Brain microvascular endothelial cell (primary cell): ENCODE measurements around the gene SAG.

ENCODE experiments used
- DNase-seq: peaks from one replicate; pipeline ENCODE4 v3.0.0-alpha.2; 2020
- H3K27ac ChIP-seq: fragments of 250-450 bp; sonication (Bioruptor Pico); 2 replicates; pipeline ENCODE4 v1.5.1; 2020; ENCODE audit warnings: mild to moderate bottlenecking, moderate library complexity
- H3K27me3 ChIP-seq: fragments of 250-450 bp; sonication (Bioruptor Pico); replicated peaks from 2 replicates; pipeline ENCODE4 v1.5.1; 2020; ENCODE audit warnings: mild to moderate bottlenecking
- H3K36me3 ChIP-seq: fragments of 250-450 bp; sonication (Bioruptor Pico); replicated peaks from 2 replicates; pipeline ENCODE4 v1.5.1; 2020; ENCODE audit warnings: mild to moderate bottlenecking
- H3K4me3 ChIP-seq: 2 replicates; pipeline ENCODE4 v1.5.1; 2011; ENCODE audit warnings: low read depth, mild to moderate bottlenecking, control low read depth, low read length, moderate library complexity
- in situ Hi-C: cut with HindIII; loops from 2 replicates; pipeline ENCODE4 v1.10.0; 2017; ENCODE audit warnings: low sequenced_read_pairs, low pct_ligation_motif_present
- TF ChIP-seq, protein P1 (sequence below): IDR thresholded peaks from 2 replicates; pipeline ENCODE4 v1.5.1; 2011; ENCODE audit warnings: low read depth, mild to moderate bottlenecking, moderate library complexity, low read length, control low read depth, inconsistent platforms; ENCODE audit errors: missing control alignments

The SAG gene

DNA sequence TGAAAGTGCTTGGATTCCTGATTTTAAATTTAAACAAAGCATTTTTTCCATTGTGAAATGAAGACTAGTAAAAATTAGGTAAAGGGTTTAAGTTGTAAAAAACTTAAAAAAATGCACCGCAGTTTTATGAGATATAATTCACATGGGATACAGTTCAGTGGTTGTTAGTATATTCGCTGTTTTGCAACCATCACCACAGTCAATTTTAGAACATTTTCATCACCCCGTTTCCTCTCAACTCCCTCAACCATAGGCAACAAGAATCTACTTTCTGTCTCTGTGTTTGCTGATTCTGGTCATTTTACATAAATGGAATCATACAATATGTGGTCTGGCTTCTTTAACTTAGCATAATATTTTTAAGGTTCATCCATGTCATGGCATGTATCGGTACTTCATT lies 50.7 kb downstream of the SAG start:
- in situ Hi-C loops = no loop called here
- H3K27ac ChIP-seq = no peak overlapping the region

DNA sequence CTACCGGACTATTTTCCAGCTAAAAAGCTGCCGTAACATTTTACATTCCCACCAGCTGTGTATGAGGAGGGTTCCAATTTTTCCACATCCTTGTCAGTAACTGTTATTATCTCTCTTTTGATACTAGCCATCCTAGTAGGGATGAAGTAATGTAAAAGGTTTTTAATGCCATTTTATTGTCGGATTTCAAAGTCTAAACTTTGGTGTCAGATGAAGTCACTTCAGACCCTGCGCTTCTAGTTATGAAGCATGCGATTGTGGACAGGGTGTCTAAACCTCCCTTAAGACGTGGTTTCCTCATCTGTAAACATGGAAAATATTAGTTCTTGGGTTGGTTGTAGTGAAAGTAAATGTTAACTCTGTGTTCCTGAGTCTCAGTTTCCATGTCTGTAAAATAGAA lies 51.3 kb downstream of the SAG start:
- no peak overlapping the region for H3K4me3 ChIP-seq
- in situ Hi-C loops = no loop called here
- DNase-seq = no peak
- H3K27me3 ChIP-seq = no peaks in the 10 kb centered on the region
- TF ChIP-seq, protein P1, sequence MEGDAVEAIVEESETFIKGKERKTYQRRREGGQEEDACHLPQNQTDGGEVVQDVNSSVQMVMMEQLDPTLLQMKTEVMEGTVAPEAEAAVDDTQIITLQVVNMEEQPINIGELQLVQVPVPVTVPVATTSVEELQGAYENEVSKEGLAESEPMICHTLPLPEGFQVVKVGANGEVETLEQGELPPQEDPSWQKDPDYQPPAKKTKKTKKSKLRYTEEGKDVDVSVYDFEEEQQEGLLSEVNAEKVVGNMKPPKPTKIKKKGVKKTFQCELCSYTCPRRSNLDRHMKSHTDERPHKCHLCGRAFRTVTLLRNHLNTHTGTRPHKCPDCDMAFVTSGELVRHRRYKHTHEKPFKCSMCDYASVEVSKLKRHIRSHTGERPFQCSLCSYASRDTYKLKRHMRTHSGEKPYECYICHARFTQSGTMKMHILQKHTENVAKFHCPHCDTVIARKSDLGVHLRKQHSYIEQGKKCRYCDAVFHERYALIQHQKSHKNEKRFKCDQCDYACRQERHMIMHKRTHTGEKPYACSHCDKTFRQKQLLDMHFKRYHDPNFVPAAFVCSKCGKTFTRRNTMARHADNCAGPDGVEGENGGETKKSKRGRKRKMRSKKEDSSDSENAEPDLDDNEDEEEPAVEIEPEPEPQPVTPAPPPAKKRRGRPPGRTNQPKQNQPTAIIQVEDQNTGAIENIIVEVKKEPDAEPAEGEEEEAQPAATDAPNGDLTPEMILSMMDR = no peak
- no peaks in the 10 kb centered on the region for H3K36me3 ChIP-seq
- no peak overlapping the region for H3K27ac ChIP-seq

More for the DNA sequence above, 50.7 kb downstream of the SAG start:
- H3K36me3 ChIP-seq = no peaks in the 10 kb centered on the region
- TF ChIP-seq, protein P1 = no peak
- no peak overlapping the region for H3K4me3 ChIP-seq
- DNase-seq = no peak
- no peaks in the 10 kb centered on the region for H3K27me3 ChIP-seq

DNA sequence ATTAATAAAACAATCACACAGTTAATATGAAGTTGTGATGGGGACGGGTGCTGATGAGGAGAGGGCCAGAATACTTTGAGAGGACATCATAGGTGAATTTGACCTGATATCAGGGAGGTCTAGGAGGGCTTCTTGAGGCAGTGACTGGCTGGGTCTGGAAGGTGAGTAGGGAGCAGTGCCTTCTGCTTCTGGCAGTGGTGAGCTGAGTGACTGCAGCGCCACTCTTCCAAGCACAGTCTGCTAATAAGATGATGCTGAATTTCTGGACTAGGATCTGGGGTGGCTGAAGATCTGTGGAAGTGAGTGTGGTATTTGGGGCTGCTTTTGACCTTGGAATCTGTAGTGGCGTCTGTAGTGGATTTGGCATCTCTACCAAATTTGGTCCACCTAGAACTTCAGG lies 52.2 kb downstream of the SAG start:
- TF ChIP-seq, protein P1 = no peak
- Histone ChIP-seq H3K27ac (no peak overlapping the region), H3K4me3 (no peak overlapping the region), H3K27me3 (no peaks in the 10 kb centered on the region), H3K36me3 (no peaks in the 10 kb centered on the region)
- DNase-seq = no peak
- in situ Hi-C loops = no loop called here

GRCh38 chr2:233360771-233361176 lies 53.2 kb downstream of the SAG start:
- DNase-seq = no peak
- Histone ChIP-seq H3K4me3 (no peak overlapping the region), H3K27ac (no peak overlapping the region), H3K27me3 (no peaks in the 10 kb centered on the region), H3K36me3 (no peaks in the 10 kb centered on the region)
- in situ Hi-C loops = no loop called here
- TF ChIP-seq, protein P1 = no peak

DNA sequence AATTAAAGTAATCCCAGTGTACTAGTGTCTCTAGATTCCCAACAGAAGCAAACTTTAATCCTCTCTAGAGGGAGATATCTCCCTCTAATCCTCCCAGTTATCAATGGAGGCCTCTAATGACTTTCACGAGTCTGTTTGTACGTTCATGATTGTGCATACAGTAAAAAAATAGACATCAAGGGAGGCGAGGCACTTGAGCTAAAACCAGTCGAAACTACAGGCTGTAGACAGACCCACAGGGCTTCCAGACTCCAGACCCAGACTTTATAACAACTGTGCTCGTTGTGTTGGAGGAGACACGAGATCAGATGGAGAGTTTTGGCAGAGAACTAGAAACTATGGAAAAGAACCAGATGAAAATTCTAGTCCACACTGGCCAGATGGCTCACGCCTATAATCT lies 53.7 kb downstream of the SAG start:
- no peak overlapping the region for H3K27ac ChIP-seq
- TF ChIP-seq, protein P1 = no peak
- H3K4me3 ChIP-seq = no peak overlapping the region
- in situ Hi-C loops = no loop called here
- DNase-seq = no peak
- no peaks in the 10 kb centered on the region for H3K36me3 ChIP-seq
- H3K27me3 ChIP-seq = no peaks in the 10 kb centered on the region

DNA sequence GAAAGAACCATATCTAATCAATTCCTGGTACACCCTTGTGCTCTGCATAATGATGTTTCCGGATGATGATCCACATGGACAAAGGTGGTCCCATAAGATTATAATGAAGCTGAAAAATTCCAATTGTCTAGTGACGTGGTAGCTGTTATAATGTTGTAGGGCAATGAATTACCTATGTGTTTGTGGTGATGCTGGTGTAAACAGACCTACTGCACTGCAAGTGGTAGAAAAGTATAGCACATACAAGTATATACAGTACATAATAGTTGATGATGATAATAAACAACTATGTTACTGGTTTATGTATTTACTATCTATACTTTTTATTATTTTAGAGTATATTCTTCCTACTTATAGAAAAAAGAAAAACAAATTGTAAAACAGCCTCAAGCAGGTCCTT lies 55.1 kb downstream of the SAG start:
- DNase-seq = no peak
- H3K27me3 ChIP-seq = no peaks in the 10 kb centered on the region
- no peak overlapping the region for H3K27ac ChIP-seq
- no peak overlapping the region for H3K4me3 ChIP-seq
- H3K36me3 ChIP-seq = no peaks in the 10 kb centered on the region
- TF ChIP-seq, protein P1 = no peak
- in situ Hi-C loops = no loop called here
